ENCODE data around the gene MYH10.

MYH10 gene

GRCh38 chr17:8488901-8489300 is 141.6 kb downstream of the MYH10 start:
- H3K36me3 ChIP-seq (ENCODE audit: control insufficient read depth, insufficient read depth, low read length) = peaks cover 52% of the 10 kb centered on the region

GRCh38 chr17:8488491-8488890 is 142.0 kb downstream of the MYH10 start:
- Histone ChIP-seq H3K36me3 (ENCODE audit: control insufficient read depth, insufficient read depth, low read length) (peaks cover 51% of the 10 kb centered on the region), H3K27ac (ENCODE audit: low read length) (no peak overlapping the region), H3K9me3 (ENCODE audit: control insufficient read depth, insufficient read depth, low read length) (no peaks in the 10 kb centered on the region), H3K4me3 (ENCODE audit: low read length) (no peak overlapping the region), H3K4me1 (ENCODE audit: control insufficient read depth, insufficient read depth, low read length) (no peaks in the 10 kb centered on the region), H3K27me3 (ENCODE audit: control insufficient read depth, insufficient read depth, low read length) (no peaks in the 10 kb centered on the region)
- no peak for DNase-seq (ENCODE audit: low read depth, low spot score)
- no CpG with 5 or more reads among the region's 6 CpGs for WGBS (ENCODE audit: insufficient coverage, insufficient read length)

More at GRCh38 chr17:8488901-8489300, 141.6 kb downstream of the MYH10 start:
- no CpG with 5 or more reads among the region's 4 CpGs for WGBS (ENCODE audit: insufficient coverage, insufficient read length)
- no peaks in the 10 kb centered on the region for H3K4me1 ChIP-seq (ENCODE audit: control insufficient read depth, insufficient read depth, low read length)
- DNase-seq (ENCODE audit: low read depth, low spot score) = no peak
- no peaks in the 10 kb centered on the region for H3K27me3 ChIP-seq (ENCODE audit: control insufficient read depth, insufficient read depth, low read length)
- H3K27ac ChIP-seq (ENCODE audit: low read length) = no peak overlapping the region
- H3K4me3 ChIP-seq (ENCODE audit: low read length) = no peak overlapping the region
- no peaks in the 10 kb centered on the region for H3K9me3 ChIP-seq (ENCODE audit: control insufficient read depth, insufficient read depth, low read length)

- WGBS (ENCODE audit: insufficient coverage, insufficient read length) = no CpG with 5 or more reads among the region's 5 CpGs
- peaks cover 49% of the 10 kb centered on the region for H3K36me3 ChIP-seq (ENCODE audit: control insufficient read depth, insufficient read depth, low read length)
Measured at GRCh38 chr17:8487743-8488142, 142.8 kb downstream of the MYH10 start.

DNA sequence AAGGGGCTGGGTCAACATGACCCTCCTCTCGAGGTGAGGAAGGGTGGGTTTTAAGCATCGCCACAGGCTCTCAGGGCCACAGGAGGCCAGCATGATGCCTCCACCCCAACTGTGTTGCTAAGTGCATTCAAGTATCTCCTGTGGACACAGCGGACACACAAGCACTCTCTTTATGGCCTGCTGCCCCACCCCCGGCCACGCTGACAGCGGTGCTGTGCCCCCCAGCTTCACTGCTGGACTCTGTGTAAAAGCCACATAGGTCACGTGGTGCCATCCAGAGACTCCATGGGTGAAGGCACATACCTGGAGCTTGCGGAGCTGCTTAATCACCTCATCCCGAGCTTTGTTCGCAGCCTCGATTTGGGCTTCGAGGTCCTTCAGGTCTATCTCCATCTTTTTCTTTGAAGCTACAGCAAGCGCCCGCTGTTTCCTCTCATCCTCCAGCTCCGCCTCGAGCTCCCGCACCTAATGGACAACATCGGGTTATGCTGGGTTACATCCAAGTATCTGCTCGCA is 143.3 kb downstream of the MYH10 start:
- no peak overlapping the region for H3K27ac ChIP-seq (ENCODE audit: low read length)
- no CpG with 5 or more reads among the region's 19 CpGs for WGBS (ENCODE audit: insufficient coverage, insufficient read length)
- H3K9me3 ChIP-seq (ENCODE audit: control insufficient read depth, insufficient read depth, low read length) = no peaks in the 10 kb centered on the region
- H3K4me3 ChIP-seq (ENCODE audit: low read length) = no peak overlapping the region
- no peaks in the 10 kb centered on the region for H3K27me3 ChIP-seq (ENCODE audit: control insufficient read depth, insufficient read depth, low read length)
- no peaks in the 10 kb centered on the region for H3K4me1 ChIP-seq (ENCODE audit: control insufficient read depth, insufficient read depth, low read length)
- H3K36me3 ChIP-seq (ENCODE audit: control insufficient read depth, insufficient read depth, low read length) = peaks cover 51% of the 10 kb centered on the region
- no peak for DNase-seq (ENCODE audit: low read depth, low spot score)

More at GRCh38 chr17:8487743-8488142, 142.8 kb downstream of the MYH10 start:
- Histone ChIP-seq H3K27me3 (ENCODE audit: control insufficient read depth, insufficient read depth, low read length) (no peaks in the 10 kb centered on the region), H3K27ac (ENCODE audit: low read length) (no peak overlapping the region), H3K4me3 (ENCODE audit: low read length) (no peak overlapping the region), H3K4me1 (ENCODE audit: control insufficient read depth, insufficient read depth, low read length) (no peaks in the 10 kb centered on the region), H3K9me3 (ENCODE audit: control insufficient read depth, insufficient read depth, low read length) (no peaks in the 10 kb centered on the region)
- DNase-seq (ENCODE audit: low read depth, low spot score) = no peak

GRCh38 chr17:8485491-8485890 is 145.0 kb downstream of the MYH10 start:
- Histone ChIP-seq H3K4me1 (ENCODE audit: control insufficient read depth, insufficient read depth, low read length) (no peaks in the 10 kb centered on the region; the same call in 1 of the 2 replicates), H3K36me3 (ENCODE audit: control insufficient read depth, insufficient read depth, low read length) (peaks cover 44% of the 10 kb centered on the region)
- no CpG with 5 or more reads among the region's 1 CpG for WGBS (ENCODE audit: insufficient coverage, insufficient read length)

GRCh38 chr17:8484465-8484864 is 146.1 kb downstream of the MYH10 start:
- no peak overlapping the region for H3K4me3 ChIP-seq (ENCODE audit: low read length)
- WGBS (ENCODE audit: insufficient coverage, insufficient read length) = no CpG with 5 or more reads among the region's 1 CpG
- H3K27ac ChIP-seq (ENCODE audit: low read length) = no peak overlapping the region
- no peaks in the 10 kb centered on the region for H3K27me3 ChIP-seq (ENCODE audit: control insufficient read depth, insufficient read depth, low read length)
- H3K9me3 ChIP-seq (ENCODE audit: control insufficient read depth, insufficient read depth, low read length) = no peaks in the 10 kb centered on the region
- H3K36me3 ChIP-seq (ENCODE audit: control insufficient read depth, insufficient read depth, low read length) = peaks cover 50% of the 10 kb centered on the region
- no peaks in the 10 kb centered on the region; the same call in 1 of the 2 replicates for H3K4me1 ChIP-seq (ENCODE audit: control insufficient read depth, insufficient read depth, low read length)
- DNase-seq (ENCODE audit: low read depth, low spot score) = no peak

More at GRCh38 chr17:8485491-8485890, 145.0 kb downstream of the MYH10 start:
- Histone ChIP-seq H3K9me3 (ENCODE audit: control insufficient read depth, insufficient read depth, low read length) (no peaks in the 10 kb centered on the region), H3K27me3 (ENCODE audit: control insufficient read depth, insufficient read depth, low read length) (no peaks in the 10 kb centered on the region), H3K4me3 (ENCODE audit: low read length) (no peak overlapping the region), H3K27ac (ENCODE audit: low read length) (no peak overlapping the region)
- DNase-seq (ENCODE audit: low read depth, low spot score) = no peak

DNA sequence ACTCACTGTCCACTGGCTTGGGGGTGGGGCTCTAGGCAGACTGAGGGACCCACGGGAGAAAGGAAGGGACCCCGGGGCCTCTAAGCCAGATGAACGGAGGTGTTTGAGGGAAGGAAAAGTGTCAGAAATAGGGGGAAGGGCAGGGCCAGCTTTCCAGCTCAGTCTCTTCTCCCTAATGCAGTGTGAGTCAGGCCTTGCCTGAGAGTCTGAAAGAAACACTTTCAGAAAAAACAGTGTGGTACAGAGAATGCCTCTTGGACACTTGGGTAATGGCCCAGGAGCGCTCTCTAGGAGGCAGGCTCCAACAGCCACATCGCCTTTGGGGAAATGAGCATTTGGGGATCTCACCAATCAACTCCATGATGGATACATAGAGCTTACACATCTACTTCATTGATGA is 148.0 kb downstream of the MYH10 start:
- no peaks in the 10 kb centered on the region; the same call in 1 of the 2 replicates for H3K4me1 ChIP-seq (ENCODE audit: control insufficient read depth, insufficient read depth, low read length)
- no peak for DNase-seq (ENCODE audit: low read depth, low spot score)
- no peaks in the 10 kb centered on the region for H3K27me3 ChIP-seq (ENCODE audit: control insufficient read depth, insufficient read depth, low read length)
- no peaks in the 10 kb centered on the region for H3K9me3 ChIP-seq (ENCODE audit: control insufficient read depth, insufficient read depth, low read length)
- H3K36me3 ChIP-seq (ENCODE audit: control insufficient read depth, insufficient read depth, low read length) = peaks cover 54% of the 10 kb centered on the region
- no peak overlapping the region for H3K4me3 ChIP-seq (ENCODE audit: low read length)
- WGBS (ENCODE audit: insufficient coverage, insufficient read length) = no CpG with 5 or more reads among the region's 5 CpGs
- no peak overlapping the region for H3K27ac ChIP-seq (ENCODE audit: low read length)

- WGBS (ENCODE audit: insufficient coverage, insufficient read length) = no CpG with 5 or more reads among the region's 5 CpGs
- Histone ChIP-seq H3K4me3 (ENCODE audit: low read length) (no peak overlapping the region), H3K9me3 (ENCODE audit: control insufficient read depth, insufficient read depth, low read length) (no peaks in the 10 kb centered on the region), H3K36me3 (ENCODE audit: control insufficient read depth, insufficient read depth, low read length) (peaks cover 57% of the 10 kb centered on the region), H3K4me1 (ENCODE audit: control insufficient read depth, insufficient read depth, low read length) (no peaks in the 10 kb centered on the region; the same call in 1 of the 2 replicates), H3K27ac (ENCODE audit: low read length) (no peak overlapping the region), H3K27me3 (ENCODE audit: control insufficient read depth, insufficient read depth, low read length) (no peaks in the 10 kb centered on the region)
- no peak for DNase-seq (ENCODE audit: low read depth, low spot score)
Measured at GRCh38 chr17:8481703-8482102, 148.8 kb downstream of the MYH10 start.

DNA sequence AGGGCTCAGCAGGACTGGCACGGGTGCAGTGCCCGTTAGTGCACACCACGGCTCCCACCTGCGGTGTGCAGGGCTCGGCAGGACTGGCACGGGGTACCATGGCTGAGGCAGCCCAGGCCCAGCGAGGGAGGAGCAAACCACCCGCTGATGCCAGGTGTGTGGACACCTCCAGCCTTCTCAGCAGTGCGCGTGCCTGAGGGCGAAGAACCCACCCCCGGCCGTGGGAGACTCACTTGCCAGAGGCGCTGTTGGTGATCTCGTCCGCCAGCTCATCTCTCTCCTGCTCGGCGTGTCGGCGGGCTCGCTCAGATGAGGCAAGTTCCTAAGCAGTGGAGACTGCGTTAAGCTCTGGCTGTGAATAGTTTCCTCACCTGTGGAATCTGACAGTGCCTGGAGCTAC is 149.4 kb downstream of the MYH10 start:
- no peaks in the 10 kb centered on the region for H3K9me3 ChIP-seq (ENCODE audit: control insufficient read depth, insufficient read depth, low read length)
- no peak overlapping the region for H3K4me3 ChIP-seq (ENCODE audit: low read length)
- WGBS (ENCODE audit: insufficient coverage, insufficient read length) = no CpG with 5 or more reads among the region's 22 CpGs
- H3K4me1 ChIP-seq (ENCODE audit: control insufficient read depth, insufficient read depth, low read length) = no peaks in the 10 kb centered on the region; the same call in 1 of the 2 replicates
- peaks cover 63% of the 10 kb centered on the region for H3K36me3 ChIP-seq (ENCODE audit: control insufficient read depth, insufficient read depth, low read length)
- H3K27me3 ChIP-seq (ENCODE audit: control insufficient read depth, insufficient read depth, low read length) = no peaks in the 10 kb centered on the region
- no peak overlapping the region for H3K27ac ChIP-seq (ENCODE audit: low read length)
- no peak for DNase-seq (ENCODE audit: low read depth, low spot score)

DNA sequence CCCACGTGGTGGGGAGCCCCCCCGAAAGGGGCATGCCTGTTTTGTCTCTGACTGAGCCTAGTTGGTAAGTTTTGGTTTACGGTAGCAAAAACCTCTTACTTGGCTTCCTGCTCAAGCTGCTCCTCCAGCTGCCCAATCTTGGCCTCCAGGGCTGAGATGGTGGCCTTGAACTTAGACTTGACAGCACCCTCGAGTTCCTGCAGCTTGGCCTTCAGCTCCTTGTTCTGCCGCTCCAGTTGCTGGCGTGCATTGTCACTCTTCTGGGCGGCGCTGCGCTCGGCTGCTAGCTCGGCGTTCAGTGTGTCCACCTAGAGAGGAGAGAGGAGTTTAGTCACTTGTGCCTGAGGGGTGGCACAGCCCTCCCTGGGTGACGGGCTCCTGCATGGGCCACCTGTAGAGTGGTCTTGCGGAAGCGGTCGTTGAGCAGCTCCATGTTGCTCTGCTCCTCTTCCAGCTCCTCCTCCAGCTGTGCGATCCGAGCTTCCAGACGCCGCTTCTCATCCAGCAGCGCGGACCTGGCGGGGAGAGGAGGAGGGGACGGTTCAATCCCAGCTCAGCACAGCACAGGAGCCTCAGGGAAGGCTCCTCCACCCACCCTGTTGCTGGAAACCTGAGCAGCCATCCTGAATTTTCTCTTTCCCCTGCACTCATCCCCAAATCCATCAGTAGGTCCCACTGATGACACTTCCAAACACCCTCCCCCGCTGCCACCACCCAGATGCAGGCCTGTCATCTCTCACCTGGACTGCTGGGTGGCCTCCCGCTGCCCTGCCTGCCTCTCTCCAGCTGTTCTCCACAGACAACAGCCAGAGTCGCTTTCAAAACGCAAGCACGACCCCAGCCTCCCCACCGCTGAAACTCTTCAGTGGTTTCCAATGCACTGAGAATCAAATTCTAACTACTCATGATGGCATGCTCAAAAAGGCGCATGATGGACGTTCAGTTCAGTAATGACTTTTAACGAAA is 150.2 kb downstream of the MYH10 start:
- H3K4me1 ChIP-seq (ENCODE audit: control insufficient read depth, insufficient read depth, low read length) = no peaks in the 10 kb centered on the region; the same call in 1 of the 2 replicates
- no peak overlapping the region for H3K4me3 ChIP-seq (ENCODE audit: low read length)
- peaks cover 67% of the 10 kb centered on the region for H3K36me3 ChIP-seq (ENCODE audit: control insufficient read depth, insufficient read depth, low read length)
- H3K27ac ChIP-seq (ENCODE audit: low read length) = no peak overlapping the region
- no peaks in the 10 kb centered on the region for H3K27me3 ChIP-seq (ENCODE audit: control insufficient read depth, insufficient read depth, low read length)
- no CpG with 5 or more reads among the region's 33 CpGs for WGBS (ENCODE audit: insufficient coverage, insufficient read length)
- no peak for DNase-seq (ENCODE audit: low read depth, low spot score)
- H3K9me3 ChIP-seq (ENCODE audit: control insufficient read depth, insufficient read depth, low read length) = no peaks in the 10 kb centered on the region
